Brain microvascular endothelial cell (primary cell): ENCODE results near the gene ZBTB20.

Experiments used
- DNase-seq: peaks from one replicate; pipeline ENCODE4 v3.0.0-alpha.2; 2020
- H3K27ac ChIP-seq: fragments of 250-450 bp; sonication (Bioruptor Pico); 2 replicates; pipeline ENCODE4 v1.5.1; 2020; ENCODE audit warnings: mild to moderate bottlenecking, moderate library complexity
- H3K27me3 ChIP-seq: fragments of 250-450 bp; sonication (Bioruptor Pico); replicated peaks from 2 replicates; pipeline ENCODE4 v1.5.1; 2020; ENCODE audit warnings: mild to moderate bottlenecking
- H3K36me3 ChIP-seq: fragments of 250-450 bp; sonication (Bioruptor Pico); replicated peaks from 2 replicates; pipeline ENCODE4 v1.5.1; 2020; ENCODE audit warnings: mild to moderate bottlenecking
- H3K4me3 ChIP-seq: 2 replicates; pipeline ENCODE4 v1.5.1; 2011; ENCODE audit warnings: low read depth, mild to moderate bottlenecking, control low read depth, low read length, moderate library complexity
- CTCF ChIP-seq: IDR thresholded peaks from 2 replicates; pipeline ENCODE4 v1.5.1; 2011; ENCODE audit warnings: low read depth, mild to moderate bottlenecking, moderate library complexity, low read length, control low read depth, inconsistent platforms; ENCODE audit errors: missing control alignments
- in situ Hi-C: cut with HindIII; loops from 2 replicates; pipeline ENCODE4 v1.10.0; 2017; ENCODE audit warnings: low sequenced_read_pairs, low pct_ligation_motif_present

ZBTB20 gene

GRCh38 chr3:114435386-114436115 lies 711.5 kb downstream of the ZBTB20 start:
- Histone ChIP-seq H3K36me3 (no peaks in the 10 kb centered on the region), H3K4me3 (no peak overlapping the region), H3K27me3 (no peaks in the 10 kb centered on the region), H3K27ac (no peak overlapping the region)
- in situ Hi-C loops, result no loop called here
- no peak for TF ChIP-seq CTCF
- no peak for DNase-seq

GRCh38 chr3:114432310-114432709 lies 714.8 kb downstream of the ZBTB20 start:
- Histone ChIP-seq H3K27me3 (no peaks in the 10 kb centered on the region), H3K27ac (no peak overlapping the region), H3K36me3 (no peaks in the 10 kb centered on the region), H3K4me3 (no peak overlapping the region)
- DNase-seq, result no peak
- in situ Hi-C loops, result no loop called here
- TF ChIP-seq CTCF, result no peak

GRCh38 chr3:114428044-114428595 lies 719.0 kb downstream of the ZBTB20 start:
- no peak overlapping the region for H3K4me3 ChIP-seq
- no peak for DNase-seq
- in situ Hi-C loops, result no loop called here
- no peak overlapping the region for H3K27ac ChIP-seq
- no peaks in the 10 kb centered on the region for H3K27me3 ChIP-seq
- no peak for TF ChIP-seq CTCF
- no peaks in the 10 kb centered on the region for H3K36me3 ChIP-seq

GRCh38 chr3:114427285-114428043 lies 719.6 kb downstream of the ZBTB20 start:
- no peak for DNase-seq
- Histone ChIP-seq H3K4me3 (no peak overlapping the region), H3K36me3 (no peaks in the 10 kb centered on the region), H3K27me3 (no peaks in the 10 kb centered on the region), H3K27ac (no peak overlapping the region)
- in situ Hi-C loops, result no loop called here
- no peak for TF ChIP-seq CTCF

GRCh38 chr3:114424337-114424736 lies 722.8 kb downstream of the ZBTB20 start:
- no peak for TF ChIP-seq CTCF
- H3K4me3 ChIP-seq, result no peak overlapping the region
- H3K36me3 ChIP-seq, result no peaks in the 10 kb centered on the region
- no peaks in the 10 kb centered on the region for H3K27me3 ChIP-seq
- no peak for DNase-seq
- in situ Hi-C loops, result no loop called here
- H3K27ac ChIP-seq, result no peak overlapping the region
